KOPT-K1 (cell line): ENCODE results near the gene CAPN2.

Source experiments
- H3K27ac ChIP-seq: fragments of 200-600 bp; sonication (generic); 2 replicates; pipeline ENCODE4 v1.5.1; 2016; ENCODE audit warnings: antibody characterized with exemption, mild to moderate bottlenecking, low read depth, low read length; ENCODE audit not compliant: poor library complexity, severe bottlenecking
- H3K36me3 ChIP-seq: fragments of 200-600 bp; sonication (generic); 2 replicates; pipeline ENCODE4 v1.5.1; 2017; ENCODE audit warnings: antibody characterized with exemption, mild to moderate bottlenecking, low read length, moderate library complexity; ENCODE audit not compliant: insufficient read depth
- H3K9me3 ChIP-seq: fragments of 200-600 bp; sonication (generic); 2 replicates; pipeline ENCODE4 v1.5.1; 2017; ENCODE audit warnings: antibody characterized with exemption, low read length, mild to moderate bottlenecking; ENCODE audit not compliant: insufficient read depth, poor library complexity, severe bottlenecking

Gene CAPN2

DNA sequence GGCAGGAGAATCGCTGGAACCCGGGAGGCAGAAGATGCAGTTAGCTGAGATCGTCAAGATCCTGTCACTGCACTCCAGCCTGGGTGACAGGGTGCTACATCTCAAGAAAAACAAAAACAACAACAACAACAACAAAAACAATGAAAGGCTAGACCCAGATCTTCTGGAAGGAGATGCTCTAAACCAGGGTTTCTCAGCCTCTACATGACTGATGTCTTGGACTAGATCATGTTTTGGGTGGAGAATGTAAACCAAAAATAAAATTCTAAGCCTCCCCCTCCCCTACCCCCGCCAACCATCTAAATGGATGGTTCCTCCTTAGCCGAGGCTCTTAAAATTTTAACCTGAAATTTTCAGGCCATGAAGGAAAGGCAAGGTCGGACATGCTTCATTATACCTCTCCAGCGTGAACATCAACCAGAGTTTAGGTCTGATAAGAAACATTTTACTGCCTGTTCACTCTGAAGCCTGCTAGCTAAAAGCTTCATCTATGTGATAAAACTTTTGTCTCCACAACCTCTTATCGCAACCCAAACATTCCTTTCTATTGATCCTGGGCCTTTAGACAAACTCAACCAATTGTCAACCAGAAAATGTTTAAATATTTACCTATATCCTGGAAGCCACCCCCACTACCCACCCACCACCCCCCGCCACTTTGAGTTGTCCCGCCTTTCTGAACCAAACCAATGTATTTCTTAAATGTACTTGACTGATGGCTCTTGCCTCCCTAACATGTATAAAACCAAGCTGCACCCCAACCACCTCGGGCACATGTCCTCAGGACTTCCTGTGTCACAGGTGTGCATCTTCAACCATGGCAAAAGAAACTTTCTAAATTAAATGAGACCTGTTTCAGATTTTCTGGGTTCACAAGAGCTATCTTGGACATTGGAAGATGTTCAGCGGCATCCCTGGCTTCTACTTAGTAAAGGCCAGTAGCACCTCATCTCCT lies 1.9 kb upstream of the CAPN2 start:
- H3K27ac ChIP-seq = no peak overlapping the region
- H3K9me3 ChIP-seq = no peaks in the 10 kb centered on the region
- no peaks in the 10 kb centered on the region for H3K36me3 ChIP-seq

- Histone ChIP-seq H3K36me3 (no peaks in the 10 kb centered on the region), H3K27ac (no peak overlapping the region), H3K9me3 (no peaks in the 10 kb centered on the region)
These were observed 1.2 kb upstream of the CAPN2 start for GRCh38 chr1:223711173-223711572.

GRCh38 chr1:223711747-223712193 lies 569 bp upstream of the CAPN2 start:
- no peak overlapping the region for H3K27ac ChIP-seq
- no peaks in the 10 kb centered on the region for H3K36me3 ChIP-seq
- no peaks in the 10 kb centered on the region for H3K9me3 ChIP-seq

DNA sequence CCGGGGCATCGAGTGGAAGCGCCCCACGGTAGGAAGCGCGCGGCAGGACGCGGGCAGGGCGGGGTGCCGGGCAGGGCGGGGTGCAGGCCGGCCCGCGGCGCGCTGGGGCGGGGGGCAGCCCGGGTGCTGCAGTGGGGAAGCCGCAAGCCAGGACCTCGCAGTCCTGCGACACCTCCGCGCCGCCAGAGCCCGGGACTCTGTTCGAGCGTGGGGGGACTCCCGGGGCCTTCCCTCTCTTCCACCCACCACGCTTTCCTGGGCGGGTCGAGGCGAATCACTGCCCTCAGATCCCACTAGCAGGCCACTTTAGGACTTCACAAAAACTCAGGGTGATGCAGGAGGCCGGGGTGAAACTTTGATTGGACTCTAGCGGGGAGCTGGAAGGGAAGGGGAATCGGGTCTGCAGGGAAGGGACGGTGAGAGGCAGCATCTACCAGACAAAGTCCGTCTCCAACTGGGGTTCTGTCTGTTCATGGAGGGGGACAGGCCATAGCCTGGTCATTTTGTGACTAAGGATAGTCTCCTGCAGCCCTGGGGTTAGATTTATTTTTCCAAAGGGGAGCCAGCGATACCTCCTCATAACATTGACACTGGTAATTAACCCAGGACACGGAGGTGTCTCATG lies 623 bp downstream of the CAPN2 start:
- no peaks in the 10 kb centered on the region for H3K36me3 ChIP-seq
- no peaks in the 10 kb centered on the region for H3K9me3 ChIP-seq
- H3K27ac ChIP-seq = no peak overlapping the region

- Histone ChIP-seq H3K27ac (no peak overlapping the region), H3K9me3 (no peaks in the 10 kb centered on the region), H3K36me3 (no peaks in the 10 kb centered on the region)
These were observed 1.4 kb downstream of the CAPN2 start for GRCh38 chr1:223713546-223714420.

DNA sequence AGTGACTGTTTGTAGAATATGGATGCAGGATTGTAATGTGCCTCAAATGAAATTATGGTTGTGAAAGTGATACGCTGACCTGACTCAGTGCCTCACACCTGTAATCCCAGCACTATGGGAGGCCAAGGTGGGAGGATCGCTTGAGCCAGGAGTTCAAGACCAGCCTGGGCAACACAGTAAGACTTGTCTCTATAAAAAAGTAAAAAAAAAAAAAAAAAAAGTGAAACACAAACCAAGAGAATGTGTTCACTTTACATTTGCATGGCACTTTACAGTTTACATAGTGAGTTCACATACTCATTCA lies 2.0 kb downstream of the CAPN2 start:
- Histone ChIP-seq H3K9me3 (no peaks in the 10 kb centered on the region), H3K27ac (no peak overlapping the region), H3K36me3 (no peaks in the 10 kb centered on the region)

- Histone ChIP-seq H3K9me3 (no peaks in the 10 kb centered on the region), H3K36me3 (no peaks in the 10 kb centered on the region), H3K27ac (no peak overlapping the region)
These were observed 2.7 kb downstream of the CAPN2 start for GRCh38 chr1:223714849-223715603.

GRCh38 chr1:223715604-223716172 lies 3.3 kb downstream of the CAPN2 start:
- Histone ChIP-seq H3K9me3 (no peaks in the 10 kb centered on the region), H3K27ac (peak overlapping the region; percentile 40), H3K36me3 (no peaks in the 10 kb centered on the region)

DNA sequence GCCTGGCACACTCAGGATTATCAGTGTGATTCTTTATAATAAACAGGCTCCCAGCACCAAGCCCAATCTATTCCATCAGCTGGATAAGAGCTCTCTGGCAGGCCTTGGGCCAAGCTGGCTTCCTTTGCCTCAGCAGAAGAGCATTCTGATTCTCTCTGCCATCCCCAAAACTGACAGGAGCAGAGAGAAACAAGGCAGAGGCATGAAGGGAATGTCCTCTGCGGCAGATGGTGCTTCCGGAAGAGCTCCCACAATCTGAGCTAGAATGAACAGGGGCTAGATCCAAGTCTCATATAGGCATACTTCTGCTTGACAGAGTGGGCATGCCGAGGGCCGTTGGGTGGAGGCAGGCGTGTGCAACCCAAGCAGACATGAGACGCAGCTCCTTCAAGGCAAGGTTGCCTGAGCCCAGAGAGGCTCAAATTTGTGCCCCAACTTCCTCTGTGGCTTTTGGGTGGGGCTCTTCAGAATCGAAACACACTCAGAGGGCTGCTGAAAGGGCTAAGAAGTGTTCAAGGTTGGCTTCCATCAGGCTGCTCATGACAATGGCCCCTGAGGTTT lies 4.0 kb downstream of the CAPN2 start:
- H3K27ac ChIP-seq = peak overlapping the region; percentile 40
- no peaks in the 10 kb centered on the region for H3K36me3 ChIP-seq
- H3K9me3 ChIP-seq = no peaks in the 10 kb centered on the region

GRCh38 chr1:223717123-223717522 lies 4.8 kb downstream of the CAPN2 start:
- Histone ChIP-seq H3K27ac (peak overlapping the region; percentile 40), H3K36me3 (no peaks in the 10 kb centered on the region), H3K9me3 (no peaks in the 10 kb centered on the region)

GRCh38 chr1:223717695-223718363 lies 5.5 kb downstream of the CAPN2 start:
- H3K27ac ChIP-seq = no peak overlapping the region
- H3K36me3 ChIP-seq = no peaks in the 10 kb centered on the region
- no peaks in the 10 kb centered on the region for H3K9me3 ChIP-seq

GRCh38 chr1:223718850-223719249 lies 6.5 kb downstream of the CAPN2 start:
- Histone ChIP-seq H3K9me3 (no peaks in the 10 kb centered on the region), H3K27ac (no peak overlapping the region), H3K36me3 (no peaks in the 10 kb centered on the region)

GRCh38 chr1:223720971-223721591 lies 8.7 kb downstream of the CAPN2 start:
- H3K27ac ChIP-seq = no peak overlapping the region
- H3K9me3 ChIP-seq = no peaks in the 10 kb centered on the region
- no peaks in the 10 kb centered on the region for H3K36me3 ChIP-seq
